Stomach (tissue), 4 donors: ENCODE measurements around the gene C12orf60.

ENCODE experiments used
- CTCF ChIP-seq, 7 experiments: fragments of 450-650 bp in 4 of 7; fragments of 200-600 bp in 3 of 7; sonication (generic) in 3 of 7; IDR thresholded peaks; one replicate each; pipeline ENCODE4 v1.5.1; 2016 to 2019; ENCODE audit warnings: antibody characterized with exemption in 7 of 7, control low read depth in 2 of 7, mild to moderate bottlenecking in 1 of 7
- POLR2A ChIP-seq, 4 donors: fragments of 450-650 bp; IDR thresholded peaks; one replicate each; pipeline ENCODE4 v1.6.1; 2016; ENCODE audit warnings: antibody characterized with exemption in 4 of 4, control low read depth in 2 of 4, mild to moderate bottlenecking in 1 of 4, moderate library complexity in 1 of 4

- no peak for TF ChIP-seq CTCF (IDR thresholded peaks at IDR 0.05)
- no peak for TF ChIP-seq POLR2A (IDR thresholded peaks at IDR 0.05)
These were observed 49.4 kb downstream of the C12orf60 start for GRCh38 chr12:14852880-14853279.
